Ishikawa (cell line): ENCODE results near the gene LARGE2.

Experiments used
- EGR1 ChIP-seq: IDR thresholded peaks from 2 replicates; pipeline ENCODE4 v1.6.1; 2012
- TF ChIP-seq, protein P1 (sequence below): IDR thresholded peaks from 2 replicates; pipeline ENCODE4 v1.6.1; 2012

DNA sequence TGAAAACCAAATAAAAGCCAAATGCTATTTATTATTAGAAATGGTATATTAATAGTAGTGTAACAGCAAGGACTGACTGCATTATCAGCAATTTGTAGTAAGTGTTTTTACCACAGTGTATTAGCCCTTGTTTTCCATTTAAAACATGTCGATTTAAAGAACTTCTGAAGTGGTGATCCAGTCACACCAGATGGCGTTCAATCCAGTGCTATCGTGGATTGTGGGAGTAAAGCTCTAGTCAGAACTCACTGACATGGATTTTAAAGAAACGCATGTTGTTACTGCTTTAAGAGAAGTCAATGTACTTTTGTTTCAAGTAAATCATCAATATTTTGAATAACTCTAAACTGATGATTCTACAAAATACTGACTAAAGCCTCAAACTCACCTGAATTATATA is 51.1 kb downstream of the LARGE2 start:
- no peak for TF ChIP-seq EGR1
- TF ChIP-seq, protein P1, sequence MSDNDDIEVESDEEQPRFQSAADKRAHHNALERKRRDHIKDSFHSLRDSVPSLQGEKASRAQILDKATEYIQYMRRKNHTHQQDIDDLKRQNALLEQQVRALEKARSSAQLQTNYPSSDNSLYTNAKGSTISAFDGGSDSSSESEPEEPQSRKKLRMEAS = no peak
